ENCODE measurements around the gene SLC38A10. TPM values are rescaled to one million over a fixed set of nuclear protein-coding genes. Genes with fewer than 3 reads are reported as not detected.

The SLC38A10 gene
- polyA plus RNA-seq, 1 donor from 2014 or later: 37.4 TPM

DNA sequence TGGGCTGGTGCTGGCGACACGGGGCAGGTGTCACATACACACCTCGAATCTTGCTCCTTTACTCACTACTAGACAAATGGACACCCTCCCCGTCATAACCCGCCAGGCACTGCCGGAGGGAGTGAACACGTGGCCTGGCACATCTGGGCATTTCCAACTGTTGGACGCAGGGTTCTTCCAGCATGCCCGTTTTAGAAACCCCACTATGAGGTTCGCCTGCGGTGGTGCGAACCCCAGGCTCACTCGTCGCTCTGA lies 65.5 kb downstream of the SLC38A10 start:
- Histone ChIP-seq H3K4me2 (ENCODE audit: low read length) (no peak overlapping the region), H2AFZ (ENCODE audit: low read depth, low read length) (no peak overlapping the region), H4K20me1 (ENCODE audit: insufficient read depth) (no peaks in the 10 kb centered on the region), H3K9ac (ENCODE audit: low read length) (no peak overlapping the region), H3K9me2 (ENCODE audit: insufficient read depth, low read length) (no peaks in the 10 kb centered on the region), H3K27ac (ENCODE audit: low read length) (no peak overlapping the region), H3K4me3 (ENCODE audit: low read length) (no peak overlapping the region), H3K36me3 (ENCODE audit: insufficient read depth, low read length) (peaks cover 4% of the 10 kb centered on the region), H3F3A (ENCODE audit: insufficient read depth, low read length, poor library complexity, severe bottlenecking) (no peaks in the 10 kb centered on the region), H3K79me2 (replicated peaks; ENCODE audit: insufficient read depth, low read length) (no peaks in the 10 kb centered on the region), H3K27me3 (ENCODE audit: insufficient read depth, low read depth, low read length) (no peaks in the 10 kb centered on the region), H3K9me3 (ENCODE audit: low read length) (no peaks in the 10 kb centered on the region)
- TF ChIP-seq, protein P1, sequence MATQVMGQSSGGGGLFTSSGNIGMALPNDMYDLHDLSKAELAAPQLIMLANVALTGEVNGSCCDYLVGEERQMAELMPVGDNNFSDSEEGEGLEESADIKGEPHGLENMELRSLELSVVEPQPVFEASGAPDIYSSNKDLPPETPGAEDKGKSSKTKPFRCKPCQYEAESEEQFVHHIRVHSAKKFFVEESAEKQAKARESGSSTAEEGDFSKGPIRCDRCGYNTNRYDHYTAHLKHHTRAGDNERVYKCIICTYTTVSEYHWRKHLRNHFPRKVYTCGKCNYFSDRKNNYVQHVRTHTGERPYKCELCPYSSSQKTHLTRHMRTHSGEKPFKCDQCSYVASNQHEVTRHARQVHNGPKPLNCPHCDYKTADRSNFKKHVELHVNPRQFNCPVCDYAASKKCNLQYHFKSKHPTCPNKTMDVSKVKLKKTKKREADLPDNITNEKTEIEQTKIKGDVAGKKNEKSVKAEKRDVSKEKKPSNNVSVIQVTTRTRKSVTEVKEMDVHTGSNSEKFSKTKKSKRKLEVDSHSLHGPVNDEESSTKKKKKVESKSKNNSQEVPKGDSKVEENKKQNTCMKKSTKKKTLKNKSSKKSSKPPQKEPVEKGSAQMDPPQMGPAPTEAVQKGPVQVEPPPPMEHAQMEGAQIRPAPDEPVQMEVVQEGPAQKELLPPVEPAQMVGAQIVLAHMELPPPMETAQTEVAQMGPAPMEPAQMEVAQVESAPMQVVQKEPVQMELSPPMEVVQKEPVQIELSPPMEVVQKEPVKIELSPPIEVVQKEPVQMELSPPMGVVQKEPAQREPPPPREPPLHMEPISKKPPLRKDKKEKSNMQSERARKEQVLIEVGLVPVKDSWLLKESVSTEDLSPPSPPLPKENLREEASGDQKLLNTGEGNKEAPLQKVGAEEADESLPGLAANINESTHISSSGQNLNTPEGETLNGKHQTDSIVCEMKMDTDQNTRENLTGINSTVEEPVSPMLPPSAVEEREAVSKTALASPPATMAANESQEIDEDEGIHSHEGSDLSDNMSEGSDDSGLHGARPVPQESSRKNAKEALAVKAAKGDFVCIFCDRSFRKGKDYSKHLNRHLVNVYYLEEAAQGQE (IDR thresholded peaks at IDR 0.05; ENCODE audit: borderline replicate concordance): no peak
- TF ChIP-seq, protein P2, sequence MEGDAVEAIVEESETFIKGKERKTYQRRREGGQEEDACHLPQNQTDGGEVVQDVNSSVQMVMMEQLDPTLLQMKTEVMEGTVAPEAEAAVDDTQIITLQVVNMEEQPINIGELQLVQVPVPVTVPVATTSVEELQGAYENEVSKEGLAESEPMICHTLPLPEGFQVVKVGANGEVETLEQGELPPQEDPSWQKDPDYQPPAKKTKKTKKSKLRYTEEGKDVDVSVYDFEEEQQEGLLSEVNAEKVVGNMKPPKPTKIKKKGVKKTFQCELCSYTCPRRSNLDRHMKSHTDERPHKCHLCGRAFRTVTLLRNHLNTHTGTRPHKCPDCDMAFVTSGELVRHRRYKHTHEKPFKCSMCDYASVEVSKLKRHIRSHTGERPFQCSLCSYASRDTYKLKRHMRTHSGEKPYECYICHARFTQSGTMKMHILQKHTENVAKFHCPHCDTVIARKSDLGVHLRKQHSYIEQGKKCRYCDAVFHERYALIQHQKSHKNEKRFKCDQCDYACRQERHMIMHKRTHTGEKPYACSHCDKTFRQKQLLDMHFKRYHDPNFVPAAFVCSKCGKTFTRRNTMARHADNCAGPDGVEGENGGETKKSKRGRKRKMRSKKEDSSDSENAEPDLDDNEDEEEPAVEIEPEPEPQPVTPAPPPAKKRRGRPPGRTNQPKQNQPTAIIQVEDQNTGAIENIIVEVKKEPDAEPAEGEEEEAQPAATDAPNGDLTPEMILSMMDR (IDR thresholded peaks at IDR 0.05; ENCODE audit: poor library complexity, severe bottlenecking): no peak
- TF ChIP-seq EZH2 (IDR thresholded peaks at IDR 0.05; ENCODE audit: borderline replicate concordance, insufficient read depth, low read length, poor library complexity, severe bottlenecking): no peak

DNA sequence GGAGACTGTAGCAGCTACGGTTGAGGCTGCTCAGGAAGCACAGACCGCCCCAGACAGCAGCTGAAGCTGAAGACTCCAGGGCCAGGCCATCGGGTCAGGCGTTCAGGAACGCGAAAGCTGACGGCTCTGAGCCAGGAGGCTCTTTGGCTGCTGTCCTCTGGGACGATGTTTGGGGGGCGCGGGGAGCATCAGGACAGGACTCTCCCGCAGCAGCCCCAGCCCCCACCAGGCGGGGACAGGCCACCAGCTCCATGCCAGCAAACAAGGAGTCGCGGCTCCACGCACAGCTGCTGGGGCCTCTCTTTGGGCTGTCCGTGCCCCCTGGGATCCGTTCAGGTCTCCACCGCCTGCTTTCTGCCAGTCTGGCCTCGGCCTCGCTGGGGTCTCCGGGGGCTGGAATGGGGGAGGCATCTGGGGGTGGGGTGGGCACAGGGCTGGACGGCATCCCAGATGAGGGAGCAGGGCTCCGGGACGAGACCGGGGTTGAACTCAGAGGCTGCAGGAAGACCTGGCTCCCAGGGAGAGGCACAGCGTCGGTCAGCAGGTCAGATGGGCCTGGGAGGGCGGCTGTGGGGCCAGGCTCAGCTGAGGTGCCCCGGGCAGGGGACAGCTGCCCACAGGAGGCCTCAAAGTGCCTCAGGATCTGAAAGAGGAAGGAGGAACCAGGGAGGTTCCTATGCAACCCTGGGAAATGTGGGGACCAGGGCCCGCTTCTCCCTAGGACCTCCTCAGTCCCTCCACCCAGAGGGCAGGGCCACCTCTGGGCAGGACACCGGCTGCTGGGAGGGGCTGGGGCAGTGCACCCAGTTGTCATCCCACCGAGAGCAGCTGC lies 66.1 kb downstream of the SLC38A10 start:
- Histone ChIP-seq H3K27ac (ENCODE audit: low read length) (no peak overlapping the region), H3K4me2 (ENCODE audit: low read length) (no peak overlapping the region), H3K4me3 (ENCODE audit: low read length) (no peak overlapping the region), H3K9me2 (ENCODE audit: insufficient read depth, low read length) (no peaks in the 10 kb centered on the region), H3K9ac (ENCODE audit: low read length) (no peak overlapping the region), H3F3A (ENCODE audit: insufficient read depth, low read length, poor library complexity, severe bottlenecking) (no peaks in the 10 kb centered on the region), H4K20me1 (ENCODE audit: insufficient read depth) (no peaks in the 10 kb centered on the region), H2AFZ (ENCODE audit: low read depth, low read length) (no peak overlapping the region), H3K79me2 (replicated peaks; ENCODE audit: insufficient read depth, low read length) (no peaks in the 10 kb centered on the region), H3K36me3 (ENCODE audit: insufficient read depth, low read length) (peaks cover 4% of the 10 kb centered on the region), H3K9me3 (ENCODE audit: low read length) (no peaks in the 10 kb centered on the region), H3K27me3 (ENCODE audit: insufficient read depth, low read depth, low read length) (no peaks in the 10 kb centered on the region)
- TF ChIP-seq, protein P2 (IDR thresholded peaks at IDR 0.05; ENCODE audit: poor library complexity, severe bottlenecking): no peak
- no peak for TF ChIP-seq SMC3 (conservative IDR thresholded peaks at IDR 0.05; ENCODE audit: poor library complexity)
- no peak for TF ChIP-seq MXI1 (conservative IDR thresholded peaks at IDR 0.05; ENCODE audit: poor library complexity, severe bottlenecking)
- TF ChIP-seq POLR2AphosphoS5 (IDR thresholded peaks at IDR 0.05): no peak
